ENCODE data around the gene UPF1.
A peak's percentile ranks its signal among the peaks of the same experiment; 100 is the strongest.

UPF1 gene

GRCh38 chr19:18789883-18790565, 41.7 kb upstream of the UPF1 start (continued):
- TF ChIP-seq PRDM2 (tag by site-specific recombination; IDR thresholded peaks at IDR 0.05; ENCODE audit: borderline replicate concordance): no peak
- peak; percentile 56 for TF ChIP-seq SP2 (tag by site-specific recombination; IDR thresholded peaks at IDR 0.05)
- no peak for TF ChIP-seq ZNF791 (tag by site-specific recombination; IDR thresholded peaks at IDR 0.05)
- TF ChIP-seq ZNF433 (tag by site-specific recombination; IDR thresholded peaks at IDR 0.05; ENCODE audit: low read depth): no peak
- 0 out of 2 replicates have a peak, but pooled peaks have one; percentile 18 for TF ChIP-seq ZNF341 (tag by site-specific recombination; IDR thresholded peaks at IDR 0.05; ENCODE audit: low read depth)
- no peak for TF ChIP-seq KLF17 (tag by site-specific recombination; IDR thresholded peaks at IDR 0.05)
- no peak for TF ChIP-seq ZNF626 (tag by site-specific recombination; IDR thresholded peaks at IDR 0.05)
- no peak for TF ChIP-seq ZNF292 (tag by site-specific recombination; IDR thresholded peaks at IDR 0.05; ENCODE audit: borderline replicate concordance, low read depth)
- no peak for TF ChIP-seq ZNF184 (tag by site-specific recombination; IDR thresholded peaks at IDR 0.05)
- no peak for TF ChIP-seq SCRT2 (tag by site-specific recombination; IDR thresholded peaks at IDR 0.05)
- no peak for TF ChIP-seq INSM2 (tag by site-specific recombination; IDR thresholded peaks at IDR 0.05)
- TF ChIP-seq KLF1 (tag by site-specific recombination; IDR thresholded peaks at IDR 0.05): no peak
- no peak for TF ChIP-seq ZNF561 (tag by site-specific recombination; IDR thresholded peaks at IDR 0.05; ENCODE audit: borderline replicate concordance)
- TF ChIP-seq GLIS1 (tag by site-specific recombination; IDR thresholded peaks at IDR 0.05): peak; percentile 68
- no peak for TF ChIP-seq ZNF311 (tag by site-specific recombination; IDR thresholded peaks at IDR 0.05; ENCODE audit: borderline replicate concordance)
- no peak for TF ChIP-seq ZFP41 (tag by site-specific recombination; IDR thresholded peaks at IDR 0.05; ENCODE audit: borderline replicate concordance)
- TF ChIP-seq ZNF488 (tag by site-specific recombination; IDR thresholded peaks at IDR 0.05): no peak
- no peak for TF ChIP-seq FEZF1 (tag by site-specific recombination; IDR thresholded peaks at IDR 0.05)
- no peak for TF ChIP-seq ZNF513 (tag by site-specific recombination; IDR thresholded peaks at IDR 0.05)
- TF ChIP-seq ZSCAN5A (tag by site-specific recombination; IDR thresholded peaks at IDR 0.05): no peak
- TF ChIP-seq ZNF146 (tag by site-specific recombination; IDR thresholded peaks at IDR 0.05): no peak
- TF ChIP-seq IKZF3 (tag by site-specific recombination; IDR thresholded peaks at IDR 0.05): no peak
- no peak for TF ChIP-seq ZNF112 (tag by site-specific recombination; IDR thresholded peaks at IDR 0.05)
- no peak for TF ChIP-seq ZNF350 (tag by site-specific recombination; IDR thresholded peaks at IDR 0.05)
- no peak for TF ChIP-seq ZBTB48 (tag by site-specific recombination; IDR thresholded peaks at IDR 0.05)
- no peak for TF ChIP-seq WT1 (tag by site-specific recombination; IDR thresholded peaks at IDR 0.05)

All from HEK293 (cell line).